ENCODE results near the gene CACNA1H. TPM values are rescaled to one million over a fixed set of nuclear protein-coding genes. Genes with fewer than 3 reads are reported as not detected.
"Not testable (repeated sequence)": the region's sequence is repeated elsewhere in the genome, so short reads cannot be mapped to it uniquely, and the experiment has no call there.

Gene CACNA1H
- total and polyA plus RNA-seq, 12 donors: 1.7 to 8.7 (median 2.5) TPM

GRCh38 chr16:1197237-1197866 lies 44.4 kb downstream of the CACNA1H start:
- Histone ChIP-seq H3K27ac (no peak overlapping the region), H3K36me3 (no peaks in the 10 kb centered on the region), H3K9me3 (no peaks in the 10 kb centered on the region), H3K4me3 (no peak overlapping the region), H3K4me1 (peaks cover 0 to 4% (median 0%) of the 10 kb centered on the region in 9 donors), H3K27me3 (peaks cover 0 to 23% (median 8%) of the 10 kb centered on the region in 7 donors)
- 75 to 77% methylated on average over 19 of the region's 19 CpGs for WGBS, 2 donors
- DNase-seq (no peak), ATAC-seq (no peak)
- TF ChIP-seq CTCF (IDR thresholded peaks at IDR 0.05): no peak
- intact Hi-C loops (cut with DNase I): loop anchor here in 1 of 10 donors (10.0 kb wide), 1 partner anchor 383 kb away; no protein-coding TSS in a partner anchor

- WGBS, 2 donors: 87 to 91% methylated on average over 18 of the region's 18 CpGs
- TF ChIP-seq CTCF (IDR thresholded peaks at IDR 0.05): no peak
- Histone ChIP-seq H3K27ac (no peak overlapping the region), H3K27me3 (peaks cover 0 to 23% (median 8%) of the 10 kb centered on the region in 7 donors), H3K4me3 (no peak overlapping the region), H3K9me3 (no peaks in the 10 kb centered on the region), H3K36me3 (no peaks in the 10 kb centered on the region), H3K4me1 (peaks cover 0 to 4% (median 0%) of the 10 kb centered on the region in 9 donors)
- DNase-seq (no peak), ATAC-seq (no peak)
- intact Hi-C loops (cut with DNase I): loop anchor here in 1 of 10 donors (10.0 kb wide), 1 partner anchor 383 kb away; no protein-coding TSS in a partner anchor
These were observed 45.3 kb downstream of the CACNA1H start for GRCh38 chr16:1198194-1198593.

GRCh38 chr16:1198671-1199346 lies 45.9 kb downstream of the CACNA1H start:
- H3K27ac ChIP-seq, H3K9me3 ChIP-seq, H3K4me1 ChIP-seq, DNase-seq, H3K36me3 ChIP-seq, H3K4me3 ChIP-seq, ATAC-seq: not testable (repeated sequence)
- intact Hi-C loops (cut with DNase I): loop anchor here in 1 of 10 donors (10.0 kb wide), 1 partner anchor 384 kb away; no protein-coding TSS in a partner anchor
- 88 to 90% methylated on average over 41 to 43 of the region's 44 CpGs for WGBS, 2 donors
- H3K27me3 ChIP-seq: peaks cover 0 to 20% (median 8%) of the 10 kb centered on the region in 7 donors

GRCh38 chr16:1199347-1200013 lies 46.6 kb downstream of the CACNA1H start:
- 83 to 86% methylated on average over 15 of the region's 19 CpGs for WGBS, 2 donors

More at GRCh38 chr16:1199347-1200013, 46.6 kb downstream of the CACNA1H start:
- no peak for TF ChIP-seq CTCF (IDR thresholded peaks at IDR 0.05)
- H3K36me3 ChIP-seq: no peaks in the 10 kb centered on the region
- H3K27me3 ChIP-seq: peaks cover 0 to 16% (median 3%) of the 10 kb centered on the region in 7 donors
- no peak overlapping the region for H3K4me3 ChIP-seq
- DNase-seq: no peak
- peaks cover 0 to 4% (median 0%) of the 10 kb centered on the region in 9 donors for H3K4me1 ChIP-seq
- H3K9me3 ChIP-seq: no peaks in the 10 kb centered on the region
- no peak overlapping the region for H3K27ac ChIP-seq
- no peak for ATAC-seq
- intact Hi-C loops (cut with DNase I): loop anchor here in 2 of 10 donors (10.0 kb wide), 2 partner anchors 385 to 395 kb away; partner anchors contain the start of gene GNG13 (in 1 of the 2)
